NCI-H1417 treated with DMSO at 0.1 percent for 48 hours (cell line): ENCODE measurements around the gene NKTR.

ENCODE experiments used
- DNase-seq: peaks from one replicate; lab custom pipeline; 2025; lab: John Stamatoyannopoulos, UW

Gene NKTR

DNA sequence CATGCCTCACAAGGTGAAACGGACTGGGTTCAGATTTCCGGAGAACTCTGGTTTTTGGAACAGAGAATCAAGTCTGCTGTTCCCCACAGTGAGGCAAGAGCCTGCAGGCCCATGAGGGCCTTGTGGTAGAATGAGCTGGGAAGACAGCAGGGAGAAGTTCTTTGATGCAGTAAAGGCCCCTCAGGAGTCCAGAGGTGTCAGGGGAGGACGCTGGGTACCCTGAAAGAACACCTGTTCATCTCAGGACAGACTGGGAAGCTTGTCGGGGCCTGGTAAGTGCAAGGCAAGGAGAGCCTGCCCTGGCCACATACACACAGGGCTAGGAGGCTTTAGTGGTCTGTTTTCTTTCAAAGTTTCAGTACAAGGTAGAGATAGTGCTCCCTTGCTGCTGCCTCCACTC lies 49.3 kb downstream of the NKTR start:
- DNase-seq: no peak

- DNase-seq: no peak
Measured at GRCh38 chr3:42651248-42652091, 51.0 kb downstream of the NKTR start.

DNA sequence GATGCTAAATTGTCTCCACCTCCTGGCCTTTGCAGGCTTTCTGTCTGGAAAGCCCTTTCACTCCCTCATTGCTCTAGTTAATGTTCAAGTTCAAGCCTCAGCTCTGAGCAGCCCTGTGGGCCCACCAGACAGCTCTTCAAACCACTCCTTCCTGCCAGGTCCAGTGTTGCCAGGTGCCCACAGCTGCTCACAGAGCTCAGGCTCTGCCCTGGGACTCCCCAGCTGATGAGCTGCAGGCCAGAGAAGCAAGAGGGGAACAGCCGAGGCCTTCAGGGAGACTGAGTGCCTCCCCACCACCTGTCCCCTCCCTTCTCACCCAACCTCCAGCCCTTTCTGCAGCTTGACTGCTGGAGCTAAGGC lies 51.7 kb downstream of the NKTR start:
- DNase-seq: no peak

DNA sequence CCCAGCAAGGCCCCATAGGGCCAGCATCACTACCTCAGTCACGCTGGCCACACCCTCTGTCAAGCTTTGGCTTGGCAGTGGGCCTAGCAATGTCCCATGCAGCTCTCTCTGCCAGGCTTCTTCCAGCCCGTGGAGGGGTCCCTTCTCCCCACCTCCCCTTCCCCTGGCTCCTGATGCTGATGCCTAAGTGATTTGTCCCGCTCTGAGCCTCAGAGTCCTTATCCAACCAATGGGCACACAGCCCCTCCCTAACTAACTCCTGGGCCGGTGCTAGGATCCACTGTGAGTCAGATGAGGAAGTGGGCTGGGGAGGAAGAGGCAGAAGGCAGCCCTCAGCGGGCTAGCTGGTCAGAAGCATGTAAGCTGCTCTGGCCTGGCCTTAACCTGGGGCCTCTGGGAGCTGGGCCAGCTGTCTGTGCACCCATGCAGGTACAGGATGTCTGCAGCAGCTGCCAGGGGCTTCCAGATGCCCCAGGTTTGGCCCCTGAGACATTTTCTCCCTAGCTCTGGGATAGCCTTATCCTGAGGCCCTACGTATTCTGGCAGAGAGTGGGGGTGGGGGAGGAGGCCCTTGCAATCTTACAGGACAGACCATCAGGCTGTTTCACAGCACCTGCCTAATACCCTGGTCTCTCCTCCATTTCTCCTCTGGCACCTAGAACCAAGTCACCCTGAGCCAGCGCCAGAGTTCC lies 52.3 kb downstream of the NKTR start:
- no peak for DNase-seq

DNA sequence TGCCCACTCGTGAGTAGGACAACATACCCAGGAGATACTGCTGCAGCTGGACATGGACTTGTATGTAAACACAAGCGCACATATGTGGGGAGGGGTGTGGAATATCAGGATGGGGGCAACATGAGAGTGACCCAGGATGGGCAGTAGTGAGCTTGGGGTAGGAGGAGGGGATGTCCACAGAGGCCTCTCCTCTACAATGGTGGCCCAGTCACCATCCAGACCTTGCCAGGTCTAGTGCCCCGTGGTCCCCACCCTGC lies 52.7 kb downstream of the NKTR start:
- DNase-seq: no peak

GRCh38 chr3:42653560-42654330 lies 53.3 kb downstream of the NKTR start, which contains the start of gene ZBTB47:
Gene ZBTB47, plus strand, starts transcription at chr3:42653697. Its CDS starts 4,659 bp downstream, at chr3:42658356.
- no peak for DNase-seq

DNA sequence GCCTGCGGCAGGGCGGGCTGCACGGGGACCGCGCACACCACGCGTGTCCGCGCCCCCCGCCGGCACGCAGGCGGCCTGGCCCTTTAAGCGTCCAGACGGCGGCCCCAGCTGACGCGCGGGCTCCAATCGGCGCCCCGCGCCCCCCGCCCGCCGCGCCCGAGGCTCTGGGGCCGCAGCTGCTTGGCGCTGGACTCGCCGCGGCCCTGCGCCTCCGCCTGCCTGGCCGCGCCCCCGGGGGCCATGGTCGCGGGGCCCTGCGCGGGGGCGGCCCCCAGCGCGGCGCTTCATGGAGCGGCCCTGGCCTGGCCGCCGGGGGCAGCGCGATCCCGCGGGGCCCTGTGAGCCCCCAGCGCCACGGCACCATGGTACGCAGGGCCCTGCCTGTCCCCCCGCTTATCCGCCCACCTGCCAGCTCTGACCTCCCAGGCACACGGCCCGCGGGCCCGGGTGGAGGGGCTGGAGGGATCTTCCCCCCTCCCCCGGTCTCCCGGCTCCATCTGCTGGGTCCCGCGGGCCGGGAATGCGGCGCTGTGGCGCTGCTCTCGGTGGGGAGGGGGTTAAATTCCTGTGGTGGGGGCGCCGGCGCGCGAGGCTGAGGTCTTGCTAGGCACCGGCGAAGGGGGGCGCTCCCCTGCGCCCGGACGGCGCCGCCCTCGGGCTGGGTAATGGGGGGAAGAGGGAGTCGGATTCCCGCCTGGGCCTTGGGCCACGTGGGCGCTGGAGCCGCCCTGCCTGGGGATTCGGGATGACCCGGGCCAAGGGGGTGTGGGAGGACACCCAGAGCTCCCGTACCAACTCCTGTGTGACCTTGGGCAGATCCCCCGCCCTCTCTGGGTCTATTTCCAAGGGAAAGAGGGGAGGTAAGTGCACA lies 54.1 kb downstream of the NKTR start:
- DNase-seq: no peak

DNA sequence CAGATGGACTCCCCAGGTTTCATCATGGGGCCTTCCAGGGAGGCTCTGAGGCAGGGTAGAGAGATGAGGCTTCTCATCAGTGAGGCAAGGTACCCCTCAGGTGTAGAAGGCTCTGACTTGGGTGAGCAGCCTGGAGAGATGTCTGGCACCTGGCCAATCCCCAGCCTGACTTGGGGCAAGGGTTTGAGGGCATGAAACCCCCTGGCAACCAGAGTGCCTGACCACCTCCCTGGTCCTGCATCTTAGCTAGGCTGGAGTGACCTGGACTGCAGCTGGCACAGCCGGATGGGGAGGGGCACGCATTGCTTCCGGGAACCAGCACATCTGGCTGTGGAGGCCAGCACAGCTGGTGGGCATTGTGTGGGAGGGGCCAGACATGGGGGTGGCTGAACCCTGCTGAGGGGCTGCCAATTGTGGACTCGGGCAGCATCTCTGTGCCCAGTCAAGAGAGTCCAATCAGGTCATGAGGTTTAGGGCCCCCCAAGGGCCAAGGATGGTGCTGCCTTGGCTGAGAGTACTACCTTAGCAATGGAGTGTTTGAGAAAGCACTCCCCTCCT lies 54.9 kb downstream of the NKTR start:
- no peak for DNase-seq

DNA sequence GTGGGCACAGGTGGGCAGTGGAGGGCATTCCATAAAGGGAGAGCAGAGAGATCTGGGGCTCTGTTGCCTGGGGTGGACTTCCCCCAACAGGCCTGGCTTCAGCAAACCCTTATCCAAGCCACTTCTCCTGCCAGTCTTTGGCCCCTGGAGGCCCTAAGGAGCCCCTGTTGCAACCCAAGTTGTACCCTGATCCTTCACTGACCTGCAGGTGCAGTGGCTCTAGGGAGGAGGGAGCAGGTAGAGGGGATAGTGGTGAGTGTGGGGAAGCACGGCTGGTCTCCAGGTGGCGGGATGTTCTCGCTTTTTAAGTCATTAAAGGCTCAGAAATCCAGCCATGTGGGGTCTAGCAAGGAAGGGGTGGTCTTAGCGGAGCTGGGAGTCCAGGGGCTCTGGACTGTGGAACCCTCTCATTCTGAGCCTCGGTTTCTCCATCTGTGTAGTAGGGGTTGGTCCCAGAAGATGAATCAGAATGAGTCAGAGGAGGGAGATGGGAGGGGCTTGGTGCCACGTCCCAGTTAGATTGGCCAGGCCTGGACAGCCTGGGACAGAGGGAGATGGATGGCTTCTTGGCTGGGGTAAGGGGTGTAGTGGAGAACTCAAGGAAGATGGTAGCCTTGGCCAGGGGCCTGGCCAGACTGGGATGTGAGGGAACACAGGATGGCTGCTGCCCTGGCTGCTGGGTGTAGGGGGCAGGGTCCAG lies 55.6 kb downstream of the NKTR start:
- no peak for DNase-seq

GRCh38 chr3:42656680-42657610 lies 56.5 kb downstream of the NKTR start:
- DNase-seq: no peak

DNA sequence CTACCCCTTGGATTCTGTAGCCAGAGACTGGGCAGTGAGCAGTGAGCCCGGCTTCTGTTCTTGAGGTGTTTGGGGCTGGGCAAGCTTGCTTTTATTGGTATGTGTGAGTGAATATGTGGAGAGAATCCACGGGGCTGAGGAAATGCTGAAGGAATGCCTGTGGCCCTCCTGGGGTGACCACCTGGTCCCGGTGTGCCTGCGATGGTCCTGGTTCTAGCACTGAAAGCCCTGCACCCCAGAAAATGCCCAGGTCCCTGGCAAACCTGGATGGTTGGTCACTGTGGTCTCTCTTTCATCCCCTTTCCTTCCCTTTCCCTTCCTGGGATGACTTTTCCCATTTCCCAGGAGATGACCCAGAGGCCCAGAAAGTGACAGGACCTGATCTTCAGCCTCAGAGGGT lies 57.2 kb downstream of the NKTR start:
- no peak for DNase-seq

DNA sequence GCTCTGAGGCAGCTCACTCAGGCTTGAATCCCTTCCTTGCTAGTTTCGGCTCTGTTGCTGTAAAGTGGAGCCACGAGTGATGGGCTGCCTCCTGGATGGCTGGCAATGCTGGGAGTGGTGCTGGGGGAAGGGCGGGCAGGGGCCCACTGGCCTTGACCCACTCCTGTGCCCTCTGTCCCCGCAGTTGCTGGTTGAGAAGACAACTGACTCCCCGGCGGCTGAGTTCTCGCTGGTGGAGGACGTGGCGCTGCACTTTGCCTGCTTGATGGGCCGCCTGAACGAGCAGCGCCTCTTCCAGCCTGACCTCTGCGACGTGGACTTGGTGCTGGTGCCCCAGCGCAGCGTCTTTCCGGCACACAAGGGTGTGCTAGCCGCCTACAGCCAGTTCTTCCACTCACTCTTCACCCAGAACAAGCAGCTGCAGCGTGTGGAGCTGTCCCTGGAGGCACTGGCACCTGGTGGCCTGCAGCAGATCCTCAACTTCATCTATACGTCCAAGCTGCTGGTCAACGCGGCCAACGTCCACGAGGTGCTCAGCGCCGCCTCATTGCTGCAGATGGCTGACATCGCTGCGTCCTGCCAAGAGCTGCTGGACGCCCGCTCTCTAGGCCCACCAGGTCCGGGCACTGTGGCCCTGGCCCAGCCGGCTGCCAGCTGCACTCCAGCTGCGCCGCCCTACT lies 57.7 kb downstream of the NKTR start:
- DNase-seq: no peak

GRCh38 chr3:42658771-42659390 lies 58.4 kb downstream of the NKTR start:
- no peak for DNase-seq

DNA sequence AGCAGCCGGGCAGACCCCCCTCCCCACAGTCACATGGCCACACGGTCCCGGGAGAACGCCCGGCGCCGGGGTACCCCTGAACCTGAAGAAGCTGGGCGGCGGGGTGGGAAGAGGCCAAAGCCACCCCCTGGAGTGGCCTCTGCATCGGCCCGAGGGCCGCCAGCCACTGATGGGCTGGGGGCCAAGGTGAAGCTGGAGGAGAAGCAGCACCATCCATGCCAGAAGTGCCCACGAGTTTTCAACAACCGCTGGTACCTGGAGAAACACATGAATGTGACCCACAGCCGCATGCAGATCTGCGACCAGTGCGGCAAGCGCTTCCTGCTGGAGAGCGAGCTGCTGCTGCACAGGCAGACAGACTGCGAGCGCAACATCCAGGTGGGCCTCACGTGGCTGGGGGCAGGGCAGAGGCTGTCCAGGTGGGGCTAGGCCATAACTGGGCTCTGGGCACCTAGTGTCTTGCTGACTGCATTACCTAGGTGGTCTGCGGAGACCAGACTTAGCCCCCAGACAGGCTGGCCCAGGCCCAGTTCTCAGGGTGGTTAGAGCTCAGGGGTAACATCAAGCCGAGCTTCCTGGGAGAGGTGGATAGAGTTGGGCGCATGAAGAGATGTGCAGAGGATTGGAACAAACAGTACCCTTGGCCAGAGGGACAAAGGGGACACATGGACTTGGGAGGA lies 59.1 kb downstream of the NKTR start:
- DNase-seq: no peak

DNA sequence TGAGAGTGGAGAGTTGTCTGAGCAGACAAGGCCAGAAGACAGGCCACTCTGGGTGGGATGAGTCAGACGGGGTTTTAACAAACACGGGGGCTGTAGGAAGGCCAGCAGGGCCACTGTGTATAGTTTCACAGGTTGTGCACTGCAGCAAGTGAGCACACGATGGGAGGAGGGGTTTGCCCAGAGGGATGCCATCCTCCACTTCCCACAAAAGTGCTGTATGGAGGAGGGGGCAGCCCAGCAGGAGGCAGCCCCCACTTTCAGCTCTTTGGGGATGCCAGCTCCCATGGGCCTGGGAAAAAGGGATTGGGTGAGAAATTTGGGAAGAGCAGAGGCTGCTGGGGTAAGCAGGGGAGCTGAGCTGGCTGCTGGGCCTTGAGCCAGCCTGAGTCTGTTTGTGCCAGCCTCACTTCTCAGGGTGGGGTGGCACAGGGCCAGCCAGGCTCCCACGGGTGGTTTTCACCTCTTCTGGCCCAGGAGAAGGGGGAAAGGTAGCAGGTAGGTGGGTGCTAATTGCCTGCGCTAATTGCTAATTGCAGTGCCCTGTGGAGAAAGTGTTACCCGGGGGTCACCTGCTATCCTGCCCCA lies 59.7 kb downstream of the NKTR start:
- DNase-seq: no peak

DNA sequence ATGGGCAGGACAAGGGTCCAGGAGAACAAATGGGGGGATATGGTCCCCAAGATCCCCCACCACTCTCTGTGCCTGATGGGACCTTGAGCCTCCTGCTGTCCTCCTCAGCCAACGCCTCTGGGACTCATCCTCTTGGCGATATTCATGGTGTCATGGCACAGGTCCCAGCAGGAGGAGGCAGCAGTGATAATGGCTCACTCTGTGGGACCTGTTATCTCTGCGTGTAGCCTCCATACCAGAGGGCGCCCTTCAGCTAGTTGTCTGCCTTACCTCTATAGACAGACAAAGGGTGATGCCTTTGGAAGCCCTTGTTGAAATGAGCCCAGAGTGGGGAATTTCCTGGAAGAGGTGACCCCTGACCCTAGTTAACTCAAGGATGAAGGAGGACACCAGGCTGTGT lies 60.4 kb downstream of the NKTR start:
- no peak for DNase-seq

GRCh38 chr3:42661593-42662022 lies 61.1 kb downstream of the NKTR start:
- DNase-seq: no peak
